Esophagus squamous epithelium (tissue), 5 donors: ENCODE results near the gene CDCA7. TPM values are rescaled to one million over a fixed set of nuclear protein-coding genes. Genes with fewer than 3 reads are reported as not detected.

Experiments used
- DNase-seq: peaks from one replicate; lab custom pipeline; 2025; lab: John Stamatoyannopoulos, UW
- H3K27ac ChIP-seq, 4 donors: fragments of 200-600 bp; sonication (generic); one replicate each; pipeline ENCODE4 v1.5.1; 2016 to 2019; ENCODE audit warnings: mild to moderate bottlenecking in 1 of 4
- H3K27me3 ChIP-seq, 4 donors: fragments of 200-600 bp; sonication (generic); 1 replicate in 3 of 4; 2 replicates in 1 of 4; pipeline versions ENCODE4 v1.5.1 to v1.6.0; 2017 to 2021; ENCODE audit warnings: antibody characterized with exemption in 1 of 4
- H3K36me3 ChIP-seq, 3 donors: fragments of 200-600 bp; sonication (generic); one replicate each; pipeline ENCODE4 v1.5.1; 2016 to 2019
- H3K4me1 ChIP-seq, 3 donors: fragments of 200-600 bp; sonication (generic); one replicate each; pipeline ENCODE4 v1.5.1; 2017 to 2019
- H3K4me3 ChIP-seq, 4 donors: fragments of 200-600 bp; sonication (generic); 1 replicate in 3 of 4; 2 replicates in 1 of 4; pipeline ENCODE4 v1.5.1; 2016 to 2019; ENCODE audit warnings: mild to moderate bottlenecking in 2 of 4, moderate library complexity in 1 of 4
- H3K9me3 ChIP-seq, 3 donors: fragments of 200-600 bp; sonication (generic); one replicate each; pipeline ENCODE4 v1.5.1; 2016 to 2019
- POLR2A ChIP-seq, 4 donors: fragments of 450-650 bp; IDR thresholded peaks; one replicate each; pipeline ENCODE4 v1.6.1; 2017; ENCODE audit warnings: antibody characterized with exemption in 4 of 4, mild to moderate bottlenecking in 4 of 4, moderate library complexity in 3 of 4
- WGBS, 2 donors: methylation state at CpG; one replicate each; pipeline ENCODE4 v1.1.5; 2018; 5-methylcytosine and 5-hydroxymethylcytosine counted together
- intact Hi-C: fragments of 100-400 bp; cut with DNase I; formaldehyde crosslinking; loops from one replicate; pipeline ENCODE4 v1.15.0; 2022
- total RNA-seq, 4 donors: library from RNA; depleted of rRNA; stranded (reverse); fragments of >200 nt; gene quantifications; one replicate each; pipeline ENCODE4 v1.1.0, GENCODE V29; 2016
- TF ChIP-seq, protein P1 (sequence below), 6 experiments: fragments of 450-650 bp in 4 of 6; fragments of 200-600 bp in 2 of 6; sonication (generic) in 2 of 6; IDR thresholded peaks; one replicate each; pipeline ENCODE4 v1.5.1; 2016 to 2019; ENCODE audit warnings: antibody characterized with exemption in 6 of 6, mild to moderate bottlenecking in 4 of 6, moderate library complexity in 4 of 6
- donor health status: DM: yes; HTN: yes; CAD: no.

CDCA7 gene
- total RNA-seq, 4 donors from 2014 or later: 8.8 to 18.4 (median 10.6) TPM

GRCh38 chr2:173387660-173388059, 33.0 kb downstream of the CDCA7 start:
- DNase-seq: no peak
- Histone ChIP-seq H3K4me1 (no peaks in the 10 kb centered on the region), H3K27ac (no peak overlapping the region), H3K4me3 (no peak overlapping the region), H3K27me3 (no peaks in the 10 kb centered on the region), H3K9me3 (no peaks in the 10 kb centered on the region), H3K36me3 (no peaks in the 10 kb centered on the region)
- intact Hi-C loops: no loop called here
- WGBS, 2 donors: 79 to 86% methylated on average over 3 of the region's 3 CpGs
- TF ChIP-seq, protein P1, sequence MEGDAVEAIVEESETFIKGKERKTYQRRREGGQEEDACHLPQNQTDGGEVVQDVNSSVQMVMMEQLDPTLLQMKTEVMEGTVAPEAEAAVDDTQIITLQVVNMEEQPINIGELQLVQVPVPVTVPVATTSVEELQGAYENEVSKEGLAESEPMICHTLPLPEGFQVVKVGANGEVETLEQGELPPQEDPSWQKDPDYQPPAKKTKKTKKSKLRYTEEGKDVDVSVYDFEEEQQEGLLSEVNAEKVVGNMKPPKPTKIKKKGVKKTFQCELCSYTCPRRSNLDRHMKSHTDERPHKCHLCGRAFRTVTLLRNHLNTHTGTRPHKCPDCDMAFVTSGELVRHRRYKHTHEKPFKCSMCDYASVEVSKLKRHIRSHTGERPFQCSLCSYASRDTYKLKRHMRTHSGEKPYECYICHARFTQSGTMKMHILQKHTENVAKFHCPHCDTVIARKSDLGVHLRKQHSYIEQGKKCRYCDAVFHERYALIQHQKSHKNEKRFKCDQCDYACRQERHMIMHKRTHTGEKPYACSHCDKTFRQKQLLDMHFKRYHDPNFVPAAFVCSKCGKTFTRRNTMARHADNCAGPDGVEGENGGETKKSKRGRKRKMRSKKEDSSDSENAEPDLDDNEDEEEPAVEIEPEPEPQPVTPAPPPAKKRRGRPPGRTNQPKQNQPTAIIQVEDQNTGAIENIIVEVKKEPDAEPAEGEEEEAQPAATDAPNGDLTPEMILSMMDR (IDR thresholded peaks at IDR 0.05): no peak
- TF ChIP-seq POLR2A (IDR thresholded peaks at IDR 0.05): no peak

GRCh38 chr2:173388795-173389194, 34.1 kb downstream of the CDCA7 start:
- Histone ChIP-seq H3K4me3 (no peak overlapping the region), H3K4me1 (no peaks in the 10 kb centered on the region), H3K27me3 (no peaks in the 10 kb centered on the region), H3K9me3 (no peaks in the 10 kb centered on the region), H3K36me3 (no peaks in the 10 kb centered on the region), H3K27ac (no peak overlapping the region)
- WGBS, 2 donors: 79 to 97% methylated on average over 2 of the region's 2 CpGs
- DNase-seq: no peak
- intact Hi-C loops: no loop called here
- TF ChIP-seq POLR2A (IDR thresholded peaks at IDR 0.05): no peak
- TF ChIP-seq, protein P1 (IDR thresholded peaks at IDR 0.05): no peak

- Histone ChIP-seq H3K4me3 (no peak overlapping the region), H3K4me1 (no peaks in the 10 kb centered on the region), H3K27me3 (peaks cover 0 to 12% (median 0%) of the 10 kb centered on the region in 4 donors), H3K27ac (no peak overlapping the region), H3K9me3 (no peaks in the 10 kb centered on the region), H3K36me3 (no peaks in the 10 kb centered on the region)
- DNase-seq: no peak
- 94 to 95% methylated on average over 5 of the region's 5 CpGs for WGBS, 2 donors
- TF ChIP-seq, protein P1 (IDR thresholded peaks at IDR 0.05): no peak
- TF ChIP-seq POLR2A (IDR thresholded peaks at IDR 0.05): no peak
- intact Hi-C loops: no loop called here
These were observed 35.4 kb downstream of the CDCA7 start for GRCh38 chr2:173390036-173390435.

- no peak for DNase-seq
- 67 to 87% methylated on average over 5 of the region's 5 CpGs for WGBS, 2 donors
- Histone ChIP-seq H3K4me3 (no peak overlapping the region), H3K27ac (no peak overlapping the region), H3K36me3 (no peaks in the 10 kb centered on the region), H3K4me1 (no peaks in the 10 kb centered on the region), H3K9me3 (no peaks in the 10 kb centered on the region), H3K27me3 (peaks cover 0 to 39% (median 0%) of the 10 kb centered on the region in 4 donors)
- TF ChIP-seq, protein P1 (IDR thresholded peaks at IDR 0.05): no peak
- no peak for TF ChIP-seq POLR2A (IDR thresholded peaks at IDR 0.05)
- intact Hi-C loops: no loop called here
These were observed 38.1 kb downstream of the CDCA7 start for GRCh38 chr2:173392731-173393130.

DNA sequence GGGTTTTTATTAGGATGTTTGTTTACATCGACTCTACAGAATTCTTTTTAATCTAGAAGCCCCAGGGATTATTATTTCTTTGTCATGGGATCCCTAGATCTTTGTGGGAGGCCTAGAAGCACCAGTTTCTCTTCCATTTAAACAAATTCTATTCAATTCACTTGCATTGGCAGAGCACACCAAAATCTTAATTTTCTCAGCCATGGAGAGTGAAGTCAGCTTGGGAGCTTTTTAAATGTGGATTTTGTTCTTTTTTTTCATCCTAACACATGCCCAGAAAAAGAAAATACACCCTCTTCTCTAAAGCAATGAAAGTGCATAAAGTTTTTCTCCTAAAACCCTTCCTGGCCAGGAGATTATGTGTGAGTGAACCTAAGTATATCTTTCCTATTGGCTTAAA, 38.5 kb downstream of the CDCA7 start:
- DNase-seq: no peak
- intact Hi-C loops: no loop called here
- no peak overlapping the region for H3K27ac ChIP-seq
- no peaks in the 10 kb centered on the region for H3K9me3 ChIP-seq
- TF ChIP-seq, protein P1 (IDR thresholded peaks at IDR 0.05): no peak
- TF ChIP-seq POLR2A (IDR thresholded peaks at IDR 0.05): no peak
- H3K4me3 ChIP-seq: no peak overlapping the region
- no peaks in the 10 kb centered on the region for H3K4me1 ChIP-seq
- no peaks in the 10 kb centered on the region for H3K36me3 ChIP-seq
- peaks cover 0 to 43% (median 0%) of the 10 kb centered on the region in 4 donors for H3K27me3 ChIP-seq
- WGBS, 2 donors: 58 to 59% methylated on average over 1 of the region's 1 CpG
